ENCODE results near the gene RASIP1.
"Not testable (repeated sequence)": the region's sequence is repeated elsewhere in the genome, so short reads cannot be mapped to it uniquely, and the experiment has no call there.

The RASIP1 gene

GRCh38 chr19:48713041-48713863 lies 27.2 kb downstream of the RASIP1 start:
- FAIRE-seq, result no peak

GRCh38 chr19:48711106-48711662 lies 29.2 kb downstream of the RASIP1 start:
- TF ChIP-seq TAF1 (IDR thresholded peaks at IDR 0.05; ENCODE audit: borderline replicate concordance, low read depth, low read length) (no peak), POLR2AphosphoS5 (IDR thresholded peaks at IDR 0.05; ENCODE audit: low read depth, low read length) (no peak), POLR2A (IDR thresholded peaks at IDR 0.05; ENCODE audit: low read depth, low read length) (no peak)
- DNase-seq (ENCODE audit: insufficient read length) (no peak), FAIRE-seq (no peak)

More at GRCh38 chr19:48713041-48713863, 27.2 kb downstream of the RASIP1 start:
- TF ChIP-seq POLR2AphosphoS5 (IDR thresholded peaks at IDR 0.05; ENCODE audit: low read depth, low read length) (no peak), TAF1 (IDR thresholded peaks at IDR 0.05; ENCODE audit: borderline replicate concordance, low read depth, low read length) (no peak), POLR2A (IDR thresholded peaks at IDR 0.05; ENCODE audit: low read depth, low read length) (no peak)
- DNase-seq (ENCODE audit: insufficient read length), result no peak

GRCh38 chr19:48708471-48708870 lies 31.9 kb downstream of the RASIP1 start:
- FAIRE-seq (no peak), DNase-seq (ENCODE audit: insufficient read length) (no peak)
- TF ChIP-seq TAF1 (IDR thresholded peaks at IDR 0.05; ENCODE audit: borderline replicate concordance, low read depth, low read length) (no peak), POLR2A (IDR thresholded peaks at IDR 0.05; ENCODE audit: low read depth, low read length) (no peak), POLR2AphosphoS5 (IDR thresholded peaks at IDR 0.05; ENCODE audit: low read depth, low read length) (no peak)

- TF ChIP-seq POLR2AphosphoS5 (IDR thresholded peaks at IDR 0.05; ENCODE audit: low read depth, low read length) (no peak), TAF1 (IDR thresholded peaks at IDR 0.05; ENCODE audit: borderline replicate concordance, low read depth, low read length) (no peak), POLR2A (IDR thresholded peaks at IDR 0.05; ENCODE audit: low read depth, low read length) (no peak)
- DNase-seq (ENCODE audit: insufficient read length) (no peak), FAIRE-seq (no peak)
Observed at GRCh38 chr19:48705431-48705830, 35.0 kb downstream of the RASIP1 start.

- TF ChIP-seq POLR2AphosphoS5 (IDR thresholded peaks at IDR 0.05; ENCODE audit: low read depth, low read length) (no peak), POLR2A (IDR thresholded peaks at IDR 0.05; ENCODE audit: low read depth, low read length) (no peak), TAF1 (IDR thresholded peaks at IDR 0.05; ENCODE audit: borderline replicate concordance, low read depth, low read length) (no peak)
- DNase-seq (ENCODE audit: insufficient read length), result no peak
- FAIRE-seq, result no peak
Observed at GRCh38 chr19:48703316-48703715, 37.1 kb downstream of the RASIP1 start.

DNA sequence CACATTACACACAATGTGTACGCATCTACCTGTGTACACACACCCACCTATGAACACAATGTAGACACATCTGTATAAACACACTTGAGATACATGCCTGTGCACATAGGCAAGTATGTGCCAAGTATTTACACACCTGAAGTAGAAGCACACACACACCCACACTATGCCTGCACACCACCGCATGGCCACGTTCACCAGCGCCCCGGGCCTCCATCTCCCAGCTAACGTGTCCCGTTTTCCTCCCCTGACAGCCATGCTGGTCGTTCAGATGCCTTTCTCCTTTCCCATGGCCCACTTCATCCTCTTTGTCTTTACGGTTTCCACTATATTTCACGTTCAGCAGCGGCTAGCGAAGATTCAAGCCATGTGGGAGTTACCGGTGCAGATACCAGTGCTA lies 37.7 kb downstream of the RASIP1 start:
- TF ChIP-seq POLR2A (IDR thresholded peaks at IDR 0.05; ENCODE audit: low read depth, low read length), result no peak
- TF ChIP-seq POLR2AphosphoS5 (IDR thresholded peaks at IDR 0.05; ENCODE audit: low read depth, low read length), result no peak
- no peak for TF ChIP-seq TAF1 (IDR thresholded peaks at IDR 0.05; ENCODE audit: borderline replicate concordance, low read depth, low read length)
- FAIRE-seq (no peak), DNase-seq (ENCODE audit: insufficient read length) (no peak)

DNA sequence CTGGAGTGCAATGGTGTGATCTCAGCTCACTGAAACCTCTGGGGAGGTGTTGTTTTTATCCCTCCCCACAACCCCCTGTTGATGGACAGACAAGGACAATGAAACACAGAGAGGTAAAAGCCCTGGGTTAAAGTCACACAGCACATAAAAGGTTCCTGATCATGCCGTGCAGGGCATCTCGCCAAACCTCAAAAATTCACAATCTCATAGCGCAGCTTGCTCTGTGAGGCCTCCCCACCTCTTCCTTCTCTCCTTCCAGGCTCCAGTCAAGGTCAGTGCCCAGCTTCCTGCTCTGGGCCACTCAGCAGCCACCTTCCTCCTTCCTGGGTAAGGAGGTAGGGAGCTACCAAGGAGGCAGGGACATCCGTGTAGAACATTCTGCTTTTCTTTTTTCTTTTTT lies 42.4 kb downstream of the RASIP1 start:
- TF ChIP-seq POLR2AphosphoS5 (IDR thresholded peaks at IDR 0.05; ENCODE audit: low read depth, low read length), result no peak
- TF ChIP-seq TAF1 (IDR thresholded peaks at IDR 0.05; ENCODE audit: borderline replicate concordance, low read depth, low read length), result no peak
- no peak for TF ChIP-seq POLR2A (IDR thresholded peaks at IDR 0.05; ENCODE audit: low read depth, low read length)
- FAIRE-seq (no peak), DNase-seq (ENCODE audit: insufficient read length) (no peak)

GRCh38 chr19:48696353-48697010 lies 43.9 kb downstream of the RASIP1 start:
- FAIRE-seq, result no peak
- DNase-seq (ENCODE audit: insufficient read length), result no peak
- TF ChIP-seq POLR2A (IDR thresholded peaks at IDR 0.05; ENCODE audit: low read depth, low read length) (no peak), TAF1 (IDR thresholded peaks at IDR 0.05; ENCODE audit: borderline replicate concordance, low read depth, low read length) (no peak), POLR2AphosphoS5 (IDR thresholded peaks at IDR 0.05; ENCODE audit: low read depth, low read length) (no peak)

DNA sequence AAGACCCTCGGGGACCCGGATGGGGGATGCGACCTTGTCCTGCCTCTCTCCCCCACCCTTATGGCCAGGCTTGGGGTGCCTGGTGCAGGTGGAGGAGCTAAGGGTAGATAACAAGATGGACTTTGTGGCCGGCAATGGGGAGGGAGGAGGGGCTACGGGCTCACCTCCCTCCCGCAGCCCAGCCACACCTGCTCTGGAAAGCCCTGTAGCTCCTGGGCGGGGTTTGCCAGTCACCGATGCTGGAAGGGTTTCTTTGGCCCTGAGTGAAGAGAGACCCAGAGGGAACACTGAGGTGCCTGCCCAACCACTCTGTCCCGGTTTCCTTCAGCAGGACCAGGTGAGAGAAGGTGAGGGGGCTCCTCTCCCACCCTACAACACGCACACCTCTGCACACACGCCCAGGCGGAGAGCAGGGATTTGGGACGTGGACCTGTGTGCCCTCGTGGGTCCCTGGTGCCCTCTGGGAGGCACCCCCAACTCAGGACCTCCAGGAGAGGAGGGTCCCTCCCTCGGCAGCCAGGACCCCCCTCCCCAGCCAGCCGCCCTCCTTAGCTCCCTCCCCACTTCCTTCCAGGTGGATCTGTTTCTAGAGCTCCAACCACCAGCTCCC lies 44.6 kb downstream of the RASIP1 start, which contains the start of gene FUT2:
TSS of gene FUT2 (plus strand) at position 229 of the 610 bp plus-strand sequence. CDS start 6,986 bp downstream, outside the sequence.
- DNase-seq (ENCODE audit: insufficient read length) (no peak), FAIRE-seq (no peak)
- TF ChIP-seq POLR2AphosphoS5 (IDR thresholded peaks at IDR 0.05; ENCODE audit: low read depth, low read length), result no peak
- no peak for TF ChIP-seq TAF1 (IDR thresholded peaks at IDR 0.05; ENCODE audit: borderline replicate concordance, low read depth, low read length)
- no peak for TF ChIP-seq POLR2A (IDR thresholded peaks at IDR 0.05; ENCODE audit: low read depth, low read length)

GRCh38 chr19:48693629-48694028 lies 46.8 kb downstream of the RASIP1 start:
- FAIRE-seq; DNase-seq (ENCODE audit: insufficient read length): not testable (repeated sequence)

GRCh38 chr19:48689449-48689848 lies 51.0 kb downstream of the RASIP1 start:
- DNase-seq (ENCODE audit: insufficient read length) (no peak), FAIRE-seq (no peak)
- TF ChIP-seq POLR2AphosphoS5 (IDR thresholded peaks at IDR 0.05; ENCODE audit: low read depth, low read length), result no peak
- no peak for TF ChIP-seq TAF1 (IDR thresholded peaks at IDR 0.05; ENCODE audit: borderline replicate concordance, low read depth, low read length)
- no peak for TF ChIP-seq POLR2A (IDR thresholded peaks at IDR 0.05; ENCODE audit: low read depth, low read length)

Data from GM12892 (cell line).